GM23248 (cell line): Measurements from ENCODE around the gene FREM2. TPM values are rescaled to one million over a fixed set of nuclear protein-coding genes. Genes with fewer than 3 reads are reported as not detected.

Source experiments
- DNase-seq: peaks from one replicate; pipeline ENCODE4 v3.0.0-alpha.2; 2015
- H2AFZ ChIP-seq: fragments of 200-600 bp; sonication (generic); 2 replicates; pipeline ENCODE4 v1.6.1; 2016; ENCODE audit warnings: antibody characterized with exemption
- H3F3A ChIP-seq: fragments of 200-600 bp; sonication (generic); 2 replicates; pipeline ENCODE4 v1.6.1; 2016; ENCODE audit warnings: mild to moderate bottlenecking, antibody characterized with exemption, mixed run types; ENCODE audit not compliant: insufficient read depth
- H3K27ac ChIP-seq: fragments of 200-600 bp; sonication (generic); 2 replicates; pipeline ENCODE4 v1.5.1; 2016; ENCODE audit warnings: mild to moderate bottlenecking
- H3K27me3 ChIP-seq: fragments of 200-600 bp; sonication (generic); replicated peaks from 2 replicates; pipeline ENCODE4 v1.6.1; 2016; ENCODE audit warnings: mild to moderate bottlenecking; ENCODE audit not compliant: insufficient read depth
- H3K36me3 ChIP-seq: fragments of 200-600 bp; sonication (generic); 2 replicates; pipeline ENCODE4 v1.6.1; 2016; ENCODE audit warnings: low read depth, mild to moderate bottlenecking
- H3K4me1 ChIP-seq: fragments of 200-600 bp; sonication (generic); 2 replicates; pipeline ENCODE4 v1.6.1; 2016; ENCODE audit warnings: mild to moderate bottlenecking; ENCODE audit not compliant: insufficient read depth
- H3K4me2 ChIP-seq: fragments of 200-600 bp; sonication (generic); one replicate; pipeline ENCODE4 v1.6.1; 2016; ENCODE audit warnings: mild to moderate bottlenecking; ENCODE audit not compliant: unreplicated experiment
- H3K4me3 ChIP-seq: fragments of 200-600 bp; sonication (generic); 2 replicates; pipeline ENCODE4 v1.5.1; 2016; ENCODE audit warnings: mild to moderate bottlenecking
- H3K79me2 ChIP-seq: fragments of 200-600 bp; sonication (generic); 2 replicates; pipeline ENCODE4 v1.6.1; 2016; ENCODE audit warnings: mild to moderate bottlenecking; ENCODE audit not compliant: insufficient read depth
- H3K9ac ChIP-seq: fragments of 200-600 bp; sonication (generic); 2 replicates; pipeline ENCODE4 v1.6.1; 2016; ENCODE audit warnings: mild to moderate bottlenecking
- H3K9me2 ChIP-seq: fragments of 200-600 bp; sonication (generic); 2 replicates; pipeline ENCODE4 v1.6.1; 2016; ENCODE audit warnings: mixed run types, mild to moderate bottlenecking, moderate library complexity; ENCODE audit not compliant: insufficient read depth
- H3K9me3 ChIP-seq: fragments of 200-600 bp; sonication (generic); one replicate; pipeline ENCODE4 v1.6.1; 2017; ENCODE audit warnings: low read depth
- H4K20me1 ChIP-seq: fragments of 200-600 bp; sonication (generic); 2 replicates; pipeline ENCODE4 v1.6.0; 2016; ENCODE audit not compliant: insufficient read depth
- EZH2 ChIP-seq: fragments of 200-600 bp; sonication (generic); IDR thresholded peaks from 2 replicates; pipeline ENCODE4 v1.6.1; 2018; ENCODE audit warnings: antibody characterized with exemption, mild to moderate bottlenecking; ENCODE audit not compliant: insufficient read depth, poor library complexity, severe bottlenecking
- EZH2phosphoT487 ChIP-seq: fragments of 200-600 bp; sonication (generic); IDR thresholded peaks from 2 replicates; pipeline ENCODE4 v1.6.1; 2018; ENCODE audit warnings: antibody characterized with exemption, moderate library complexity, mild to moderate bottlenecking, low read depth; ENCODE audit not compliant: insufficient read depth
- WGBS, 2 experiments: methylation state at CpG; one replicate each; pipeline ENCODE4 v1.1.6; 2015 to 2017; ENCODE audit warnings: low lambda C conversion rate in 2 of 2, low coverage in 1 of 2; ENCODE audit errors: missing lambda C conversion rate in 2 of 2; 5-methylcytosine and 5-hydroxymethylcytosine counted together
- in situ Hi-C: fragments of 300-500 bp; cut with MboI; formaldehyde crosslinking; loops from 2 replicates; pipeline ENCODE4 v1.15.0; 2020
- polyA plus RNA-seq: library from polyadenylated mRNA; unstranded; fragments of >200 nt; fragmentation: Nextera tagmentation; extraction: Ambion mirVana; gene quantifications from 2 replicates; pipeline ENCODE4 v1.2.1, GENCODE V29; 2016
- total RNA-seq: library from RNA; depleted of rRNA; stranded (reverse); fragments of >200 nt; shearing (Covaris generic); gene quantifications from 2 replicates; pipeline ENCODE4 v1.2.3, GENCODE V29; 2014

FREM2 gene
- total and polyA plus RNA-seq, 2 experiments from 2014 or later = not detected

DNA sequence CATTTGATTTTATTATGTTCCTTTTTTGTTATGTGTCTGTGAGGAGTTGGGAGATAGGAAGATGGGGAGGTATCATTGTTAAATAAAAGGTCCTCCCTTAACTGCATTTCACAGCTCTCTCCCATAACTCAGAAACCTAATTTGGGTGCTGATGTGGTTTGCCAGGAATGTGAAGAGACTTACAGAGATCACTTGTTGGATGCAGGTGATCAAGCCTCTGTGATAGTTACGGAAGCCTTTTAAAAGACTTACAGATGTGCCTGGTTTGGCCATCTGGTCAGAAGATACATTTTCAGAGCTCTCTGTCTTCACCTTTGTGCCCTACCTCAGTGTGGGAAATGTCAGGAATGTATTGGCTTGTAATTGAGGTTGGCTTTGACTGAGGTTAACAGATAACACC is 157.7 kb downstream of the FREM2 start:
- no peaks in the 10 kb centered on the region for H3F3A ChIP-seq
- H4K20me1 ChIP-seq = no peaks in the 10 kb centered on the region
- H3K27ac ChIP-seq = no peak overlapping the region
- no peak overlapping the region for H3K4me2 ChIP-seq
- no peaks in the 10 kb centered on the region for H3K36me3 ChIP-seq
- no peak for DNase-seq
- no peaks in the 10 kb centered on the region for H3K9me3 ChIP-seq
- H3K9me2 ChIP-seq = no peaks in the 10 kb centered on the region
- peaks cover 21% of the 10 kb centered on the region; the same call in 1 of the 2 replicates for H3K27me3 ChIP-seq
- no peaks in the 10 kb centered on the region for H3K4me1 ChIP-seq
- 69 to 83% methylated on average over 1 of the region's 1 CpG for WGBS, 2 experiments
- H3K4me3 ChIP-seq = no peak overlapping the region
- in situ Hi-C loops = no loop called here
- H3K79me2 ChIP-seq = no peaks in the 10 kb centered on the region
- H3K9ac ChIP-seq = no peak overlapping the region
- no peak overlapping the region for H2AFZ ChIP-seq
- TF ChIP-seq EZH2 = no peak
- TF ChIP-seq EZH2phosphoT487 = no peak

DNA sequence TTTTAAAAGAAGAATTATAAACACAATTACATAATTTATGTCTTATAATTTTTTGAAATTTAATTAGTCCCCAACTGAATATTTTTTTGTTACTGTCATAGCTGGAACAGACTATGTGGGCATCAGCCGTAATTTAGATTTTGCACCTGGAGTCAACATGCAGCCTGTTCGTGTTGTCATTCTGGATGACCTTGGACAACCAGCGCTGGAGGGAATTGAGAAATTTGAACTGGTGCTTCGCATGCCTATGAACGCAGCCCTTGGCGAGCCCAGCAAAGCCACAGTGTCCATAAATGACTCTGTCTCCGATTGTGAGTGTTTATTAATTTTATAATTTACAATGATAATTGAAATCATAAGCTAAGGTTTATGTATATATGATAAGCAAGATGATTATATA is 161.5 kb downstream of the FREM2 start:
- 46 to 48% methylated on average over 7 of the region's 7 CpGs for WGBS, 2 experiments
- Histone ChIP-seq H3K9me3 (no peaks in the 10 kb centered on the region), H3K27me3 (0 out of 2 replicates have a peak, but pooled peaks cover 10% of the 10 kb centered on the region), H3K4me1 (no peaks in the 10 kb centered on the region), H2AFZ (no peak overlapping the region), H3K79me2 (no peaks in the 10 kb centered on the region), H3K27ac (no peak overlapping the region), H3K4me2 (no peak overlapping the region), H3K36me3 (no peaks in the 10 kb centered on the region), H3F3A (no peaks in the 10 kb centered on the region), H3K4me3 (no peak overlapping the region), H3K9me2 (no peaks in the 10 kb centered on the region), H3K9ac (no peak overlapping the region), H4K20me1 (no peaks in the 10 kb centered on the region)
- TF ChIP-seq EZH2 (no peak), EZH2phosphoT487 (no peak)
- in situ Hi-C loops = no loop called here
- DNase-seq = no peak

DNA sequence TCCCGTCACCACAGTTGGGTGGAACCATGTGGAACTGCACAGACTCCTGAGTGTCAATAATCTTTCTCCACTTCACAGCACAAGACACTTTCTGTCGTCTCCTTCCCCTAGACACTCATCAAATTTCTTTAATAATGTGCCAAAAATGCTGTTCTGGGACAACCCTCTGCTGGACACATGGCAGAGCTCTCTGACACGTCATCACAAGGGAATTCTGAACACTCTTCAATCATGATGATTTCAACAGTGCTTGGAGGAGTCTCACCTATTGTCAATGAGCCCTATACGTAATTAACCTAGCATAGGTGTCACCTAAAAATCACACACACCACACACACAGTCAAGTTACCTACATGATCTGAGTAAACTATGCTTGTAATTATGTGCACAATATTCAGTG is 162.4 kb downstream of the FREM2 start:
- no peak overlapping the region for H3K4me3 ChIP-seq
- H3K4me1 ChIP-seq = no peaks in the 10 kb centered on the region
- TF ChIP-seq EZH2phosphoT487 (no peak), EZH2 (no peak)
- no peak overlapping the region for H2AFZ ChIP-seq
- no peaks in the 10 kb centered on the region for H3K79me2 ChIP-seq
- in situ Hi-C loops = no loop called here
- H3F3A ChIP-seq = no peaks in the 10 kb centered on the region
- no peaks in the 10 kb centered on the region for H3K36me3 ChIP-seq
- peak; percentile 5 for DNase-seq
- no peak overlapping the region for H3K9ac ChIP-seq
- no peak overlapping the region for H3K4me2 ChIP-seq
- no peaks in the 10 kb centered on the region for H3K9me2 ChIP-seq
- no peaks in the 10 kb centered on the region for H4K20me1 ChIP-seq
- H3K9me3 ChIP-seq = no peaks in the 10 kb centered on the region
- H3K27ac ChIP-seq = no peak overlapping the region
- 0 out of 2 replicates have a peak, but pooled peaks cover 10% of the 10 kb centered on the region for H3K27me3 ChIP-seq
- WGBS, 2 experiments = 2% methylated on average over 4 of the region's 4 CpGs

DNA sequence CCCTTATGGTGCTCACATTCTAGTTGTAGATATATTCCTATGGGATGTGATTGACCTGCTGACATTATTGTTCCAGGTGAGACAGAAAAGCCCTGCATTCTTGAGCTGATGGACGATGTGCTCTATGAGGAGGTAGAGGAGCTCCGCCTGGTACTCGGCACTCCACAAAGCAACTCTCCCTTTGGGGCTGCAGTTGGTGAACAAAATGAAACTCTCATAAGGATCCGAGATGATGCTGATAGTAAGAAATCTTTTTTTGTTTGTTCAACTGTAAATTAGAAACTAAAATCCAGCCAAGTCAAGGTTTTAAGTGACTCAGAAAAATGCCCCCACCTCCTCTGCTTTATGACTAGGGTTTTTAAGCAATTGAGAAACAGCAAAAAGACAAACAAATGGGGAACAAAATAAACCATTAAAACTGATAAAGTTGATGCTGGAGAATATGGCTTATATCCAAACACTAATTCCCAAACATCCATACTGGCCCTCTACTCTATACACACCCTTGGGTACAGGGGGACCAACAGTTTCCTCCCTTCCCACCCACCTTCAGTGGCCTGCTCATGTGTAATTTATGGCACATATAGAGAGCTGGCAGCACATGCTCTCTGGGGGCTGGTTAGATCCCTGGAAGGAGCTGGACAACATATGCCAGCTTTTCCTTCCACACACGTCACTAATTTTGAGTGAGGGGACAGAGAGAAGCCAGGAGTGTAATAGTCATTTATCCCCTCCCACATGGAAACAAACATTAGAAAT is 164.2 kb downstream of the FREM2 start:
- H3K9me3 ChIP-seq = no peaks in the 10 kb centered on the region
- H3K9me2 ChIP-seq = no peaks in the 10 kb centered on the region
- H2AFZ ChIP-seq = no peak overlapping the region
- no peaks in the 10 kb centered on the region for H3F3A ChIP-seq
- no peak for TF ChIP-seq EZH2phosphoT487
- no peak for TF ChIP-seq EZH2
- H3K36me3 ChIP-seq = no peaks in the 10 kb centered on the region
- no peaks in the 10 kb centered on the region for H3K27me3 ChIP-seq
- no peaks in the 10 kb centered on the region for H3K79me2 ChIP-seq
- H4K20me1 ChIP-seq = no peaks in the 10 kb centered on the region
- no peak for DNase-seq
- in situ Hi-C loops = no loop called here
- no peak overlapping the region for H3K27ac ChIP-seq
- no peak overlapping the region for H3K4me2 ChIP-seq
- WGBS, 2 experiments = 47 to 48% methylated on average over 5 of the region's 5 CpGs
- no peak overlapping the region for H3K9ac ChIP-seq
- no peak overlapping the region for H3K4me3 ChIP-seq
- H3K4me1 ChIP-seq = no peaks in the 10 kb centered on the region

DNA sequence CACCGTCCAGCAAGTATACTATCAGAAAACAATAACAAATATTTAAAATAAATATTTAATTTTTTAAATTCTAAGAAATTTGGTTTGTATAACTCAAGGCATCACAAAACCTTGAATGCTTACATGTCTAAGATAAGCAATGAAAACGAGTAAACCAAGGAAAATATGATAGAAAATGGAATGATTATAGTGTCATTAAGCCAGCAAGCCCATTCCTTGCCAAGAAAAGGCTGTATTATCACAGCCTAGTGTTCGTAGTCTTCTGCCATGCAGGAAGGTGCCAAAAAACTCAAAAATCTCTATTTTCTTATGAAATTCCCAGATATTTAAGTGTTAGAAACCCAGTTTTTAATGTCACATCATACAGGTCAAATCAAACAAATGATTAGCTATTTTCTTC is 167.3 kb downstream of the FREM2 start:
- no peak for TF ChIP-seq EZH2phosphoT487
- TF ChIP-seq EZH2 = no peak
- H2AFZ ChIP-seq = no peak overlapping the region
- H3K4me2 ChIP-seq = no peak overlapping the region
- no peaks in the 10 kb centered on the region for H3K9me3 ChIP-seq
- no peaks in the 10 kb centered on the region for H3K79me2 ChIP-seq
- no peaks in the 10 kb centered on the region for H3K4me1 ChIP-seq
- H3K9me2 ChIP-seq = no peaks in the 10 kb centered on the region
- no peak overlapping the region for H3K4me3 ChIP-seq
- H3K9ac ChIP-seq = no peak overlapping the region
- 17 to 21% methylated on average over 3 of the region's 3 CpGs for WGBS, 2 experiments
- no peak for DNase-seq
- 0 out of 2 replicates have a peak, but pooled peaks cover 10% of the 10 kb centered on the region for H3K27me3 ChIP-seq
- H3F3A ChIP-seq = no peaks in the 10 kb centered on the region
- no peaks in the 10 kb centered on the region for H3K36me3 ChIP-seq
- H3K27ac ChIP-seq = no peak overlapping the region
- in situ Hi-C loops = no loop called here
- no peaks in the 10 kb centered on the region for H4K20me1 ChIP-seq
